CD4-positive, alpha-beta T cell (primary cell): ENCODE results near the gene MED8. TPM values are rescaled to one million over a fixed set of nuclear protein-coding genes. Genes with fewer than 3 reads are reported as not detected.
"Not testable (repeated sequence)": the region's sequence is repeated elsewhere in the genome, so short reads cannot be mapped to it uniquely, and the experiment has no call there.

Experiments
- ATAC-seq: fragments of 200-7000 bp; cut with Tn5 transposase; one replicate; pipeline ENCODE4 v1.10.0; 2022; ENCODE audit warnings: mild to moderate bottlenecking; ENCODE audit not compliant: poor library complexity
- CTCF ChIA-PET: fragments of 350-600 bp; sonication (Branson Sonifier 250); formaldehyde crosslinking; loops from one replicate; lab custom pipeline; 2021; ENCODE audit warnings: antibody characterized with exemption, inconsistent platforms; lab: Charles Lee
- POLR2A ChIA-PET: fragments of 350-600 bp; sonication (Branson Sonifier 250); formaldehyde crosslinking; loops from one replicate; lab custom pipeline; 2021; ENCODE audit warnings: antibody characterized with exemption, inconsistent platforms; lab: Charles Lee
- DNase-seq, 14 experiments: peaks; one replicate each; pipeline ENCODE4 v3.0.0-alpha.2; 2013 to 2020; ENCODE audit warnings: mixed read lengths in 2 of 14
- H3K27ac ChIP-seq, 2 donors: one replicate each; pipeline versions ENCODE4 v1.5.1 to v1.7.0; 2013; ENCODE audit warnings: low read length in 2 of 2, low read depth in 1 of 2, mild to moderate bottlenecking in 1 of 2
- H3K27me3 ChIP-seq, 2 experiments: 1 replicate in 1 of 2; 2 replicates in 1 of 2; pipeline versions ENCODE4 v1.6.1 to v1.7.0; 2013; ENCODE audit warnings: low read length in 2 of 2, control low read depth in 1 of 2, mild to moderate bottlenecking in 1 of 2, moderate library complexity in 1 of 2; ENCODE audit not compliant: insufficient read depth in 2 of 2, control insufficient read depth in 1 of 2
- H3K36me3 ChIP-seq: one replicate; pipeline ENCODE4 v1.6.1; 2013; ENCODE audit warnings: low read length, control low read depth; ENCODE audit not compliant: insufficient read depth
- H3K4me1 ChIP-seq: one replicate; pipeline ENCODE4 v1.6.1; 2013; ENCODE audit warnings: low read length, control low read depth; ENCODE audit not compliant: insufficient read depth
- H3K4me3 ChIP-seq: one replicate; pipeline ENCODE4 v1.5.1; 2013; ENCODE audit warnings: mild to moderate bottlenecking, low read length, moderate library complexity
- H3K9me3 ChIP-seq, 2 experiments: 1 replicate in 1 of 2; 2 replicates in 1 of 2; pipeline versions ENCODE4 v1.6.1 to v1.7.0; 2013; ENCODE audit warnings: low read length in 2 of 2, mild to moderate bottlenecking in 2 of 2, control low read depth in 1 of 2, moderate library complexity in 1 of 2; ENCODE audit not compliant: control insufficient read depth in 1 of 2, insufficient read depth in 1 of 2
- H3K27ac Mint-ChIP-seq: one replicate; pipeline ENCODE4 v1.8.0; 2020; ENCODE audit warnings: mixed read lengths
- H3K27me3 Mint-ChIP-seq: one replicate; pipeline ENCODE4 v1.8.0; 2021; ENCODE audit warnings: mixed read lengths
- H3K36me3 Mint-ChIP-seq: one replicate; pipeline ENCODE4 v1.8.0; 2021; ENCODE audit warnings: low read depth, mixed read lengths
- H3K4me1 Mint-ChIP-seq: one replicate; pipeline ENCODE4 v1.8.0; 2021; ENCODE audit warnings: low read depth, mixed read lengths
- H3K4me3 Mint-ChIP-seq: one replicate; pipeline ENCODE4 v1.8.0; 2020; ENCODE audit warnings: mild to moderate bottlenecking, mixed read lengths
- H3K9me3 Mint-ChIP-seq: one replicate; pipeline ENCODE4 v1.8.0; 2020; ENCODE audit warnings: mixed read lengths
- intact Hi-C, 2 experiments: fragments of 100-400 bp; cut with DNase I in 1 of 2; cut with micrococcal nuclease in 1 of 2; formaldehyde crosslinking; loops; one replicate each; pipeline versions ENCODE4 v1.15.1 to v1.9.0; 2023 to 2025; cut with DNase I, micrococcal nuclease
- total RNA-seq, 174 experiments: library from RNA in 2 of 174; stranded (reverse) in 2 of 174; gene quantifications; one replicate each; pipeline ENCODE4 v1.2.3 and lab custom pipeline; 2021 to 2026
- TF ChIP-seq, protein P1 (sequence below): fragments of 200-600 bp; IDR thresholded peaks from one replicate; pipeline ENCODE4 v1.8.0; 2022; ENCODE audit warnings: antibody characterized with exemption, mild to moderate bottlenecking

The MED8 gene
- total RNA-seq, 2 experiments from 2014 or later: 14.8 to 17.6 TPM

DNA sequence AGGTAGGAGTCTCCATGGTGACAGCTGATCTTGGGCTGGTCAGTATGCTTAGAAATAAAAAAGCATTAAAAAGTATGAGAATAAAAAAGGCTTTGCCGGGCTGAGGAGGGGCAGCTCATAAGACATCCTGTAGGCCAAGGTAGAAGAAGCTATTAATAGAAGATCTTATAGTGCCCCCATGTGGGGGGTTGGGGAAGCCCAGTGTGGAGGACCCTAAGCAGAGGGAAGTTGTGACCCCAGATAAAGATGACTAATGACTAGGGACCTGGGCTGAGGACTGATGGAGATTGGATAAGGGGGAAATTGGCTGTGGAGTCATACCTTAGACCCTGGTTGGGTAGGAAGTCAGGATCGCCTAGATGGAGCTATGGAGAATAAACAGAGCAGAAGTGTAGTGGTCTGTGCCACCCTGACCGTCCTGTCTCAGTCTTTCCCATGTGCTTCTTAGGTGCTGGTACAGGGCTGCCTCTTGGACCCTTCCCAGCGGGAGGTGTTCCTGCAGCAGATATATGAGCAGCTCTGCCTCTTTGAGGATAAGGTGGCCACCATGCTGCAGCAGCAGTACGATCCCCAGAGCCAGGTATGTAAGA, 25.1 kb upstream of the MED8 start:
- H3K36me3 ChIP-seq: peaks cover 54% of the 10 kb centered on the region
- no peak overlapping the region for H3K27ac ChIP-seq
- H3K9me3 ChIP-seq: no peaks in the 10 kb centered on the region
- no peaks in the 10 kb centered on the region for H3K27me3 ChIP-seq
- Mint-ChIP-seq H3K36me3 (peaks cover 18% of the 10 kb centered on the region), H3K9me3 (no peaks in the 10 kb centered on the region), H3K4me3 (no peak overlapping the region), H3K27me3 (no peaks in the 10 kb centered on the region), H3K27ac (peak overlapping the region; percentile 0), H3K4me1 (peaks cover 5% of the 10 kb centered on the region)
- TF ChIP-seq, protein P1, sequence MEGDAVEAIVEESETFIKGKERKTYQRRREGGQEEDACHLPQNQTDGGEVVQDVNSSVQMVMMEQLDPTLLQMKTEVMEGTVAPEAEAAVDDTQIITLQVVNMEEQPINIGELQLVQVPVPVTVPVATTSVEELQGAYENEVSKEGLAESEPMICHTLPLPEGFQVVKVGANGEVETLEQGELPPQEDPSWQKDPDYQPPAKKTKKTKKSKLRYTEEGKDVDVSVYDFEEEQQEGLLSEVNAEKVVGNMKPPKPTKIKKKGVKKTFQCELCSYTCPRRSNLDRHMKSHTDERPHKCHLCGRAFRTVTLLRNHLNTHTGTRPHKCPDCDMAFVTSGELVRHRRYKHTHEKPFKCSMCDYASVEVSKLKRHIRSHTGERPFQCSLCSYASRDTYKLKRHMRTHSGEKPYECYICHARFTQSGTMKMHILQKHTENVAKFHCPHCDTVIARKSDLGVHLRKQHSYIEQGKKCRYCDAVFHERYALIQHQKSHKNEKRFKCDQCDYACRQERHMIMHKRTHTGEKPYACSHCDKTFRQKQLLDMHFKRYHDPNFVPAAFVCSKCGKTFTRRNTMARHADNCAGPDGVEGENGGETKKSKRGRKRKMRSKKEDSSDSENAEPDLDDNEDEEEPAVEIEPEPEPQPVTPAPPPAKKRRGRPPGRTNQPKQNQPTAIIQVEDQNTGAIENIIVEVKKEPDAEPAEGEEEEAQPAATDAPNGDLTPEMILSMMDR: peak; percentile 62
- DNase-seq (peak; percentile 47 to 79 (median 62)), ATAC-seq (peak; percentile 95)
- intact Hi-C loops: loop anchor here (1.0 to 2.0 kb wide), 2 partner anchors 187 to 502 kb away; no protein-coding TSS in a partner anchor
- H3K4me3 ChIP-seq: no peak overlapping the region
- CTCF ChIA-PET: interaction anchor here (0.6 to 4.9 kb wide), 6 partner anchors 45 to 341 kb away, joined by 3 to 58 read pairs (median 4); no protein-coding TSS in a partner anchor
- no peaks in the 10 kb centered on the region for H3K4me1 ChIP-seq
- POLR2A ChIA-PET: interaction anchor here (1.0 to 2.5 kb wide), 3 partner anchors 56 to 188 kb away, joined by 3 to 14 read pairs (median 5); partner anchors contain the start of gene CDC20

DNA sequence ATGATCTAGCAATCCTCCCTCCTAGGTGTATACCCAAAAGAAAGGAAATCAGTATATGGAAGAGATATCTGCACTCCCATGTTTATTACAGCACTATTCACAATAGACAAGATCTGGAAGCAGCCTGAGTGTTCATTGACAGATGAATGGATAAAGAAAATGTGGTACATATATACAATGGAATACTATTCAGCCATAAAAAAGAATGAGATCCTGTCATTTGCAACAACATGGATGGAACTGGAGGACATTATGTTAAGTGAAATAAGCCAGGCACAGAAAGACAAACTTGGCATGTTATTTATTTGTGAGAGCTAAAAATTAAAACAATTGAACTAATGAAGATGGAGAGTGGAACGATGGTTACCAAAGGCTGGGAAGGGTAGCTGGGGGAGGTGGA, 23.8 kb upstream of the MED8 start:
- ChIA-PET CTCF (interaction anchor here (4.9 kb wide), 1 partner anchor 187 kb away, joined by 58 read pairs; no protein-coding TSS in a partner anchor), POLR2A (interaction anchor here (0.6 to 2.5 kb wide), 4 partner anchors 21 to 187 kb away, joined by 3 to 14 read pairs (median 4); partner anchors contain the start of gene CDC20)
- H3K4me3 ChIP-seq, H3K27ac Mint-ChIP-seq, ATAC-seq, H3K27ac ChIP-seq, DNase-seq, H3K4me1 ChIP-seq, H3K4me3 Mint-ChIP-seq, H3K27me3 Mint-ChIP-seq, intact Hi-C loops, H3K9me3 Mint-ChIP-seq, H3K27me3 ChIP-seq, H3K9me3 ChIP-seq, H3K4me1 Mint-ChIP-seq: not testable (repeated sequence)
- peaks cover 31% of the 10 kb centered on the region for H3K36me3 Mint-ChIP-seq
- H3K36me3 ChIP-seq: peaks cover 51% of the 10 kb centered on the region

DNA sequence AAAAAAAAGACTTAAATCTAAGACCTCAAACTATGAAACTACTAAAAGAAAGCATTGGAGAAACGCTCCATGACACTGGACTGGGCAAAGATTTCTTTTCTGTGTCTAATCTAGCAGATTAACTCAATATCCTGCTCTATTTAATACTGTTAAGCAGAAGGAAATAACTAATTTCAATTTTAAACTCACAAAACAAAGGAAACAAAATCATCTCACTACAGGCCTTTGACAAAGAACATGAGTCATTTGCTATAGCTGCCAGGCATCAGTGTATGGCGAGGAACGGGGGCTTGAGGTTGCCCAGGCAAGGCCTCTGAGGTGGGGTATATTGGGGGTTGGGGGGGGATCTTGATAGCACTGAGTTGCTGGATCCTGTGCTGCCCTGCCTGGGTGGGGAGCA, 21.0 kb upstream of the MED8 start:
- no peak for ATAC-seq
- Mint-ChIP-seq H3K4me3 (no peak overlapping the region), H3K27me3 (no peaks in the 10 kb centered on the region), H3K4me1 (peaks cover 5% of the 10 kb centered on the region), H3K36me3 (peaks cover 54% of the 10 kb centered on the region), H3K27ac (no peak overlapping the region), H3K9me3 (no peaks in the 10 kb centered on the region)
- Histone ChIP-seq H3K27ac (no peak overlapping the region), H3K36me3 (peaks cover 46% of the 10 kb centered on the region), H3K4me1 (no peaks in the 10 kb centered on the region), H3K9me3 (no peaks in the 10 kb centered on the region), H3K4me3 (no peak overlapping the region), H3K27me3 (no peaks in the 10 kb centered on the region)
- ChIA-PET POLR2A (no interaction called here), CTCF (no interaction called here)
- TF ChIP-seq, protein P1: no peak
- intact Hi-C loops: no loop called here
- no peak for DNase-seq
